ENCODE results near the gene WHRN. TPM values are rescaled to one million over a fixed set of nuclear protein-coding genes. Genes with fewer than 3 reads are reported as not detected.

Gene WHRN
- total and polyA plus RNA-seq, 9 donors, result 0.89 to 5.5 (median 3.3) TPM

DNA sequence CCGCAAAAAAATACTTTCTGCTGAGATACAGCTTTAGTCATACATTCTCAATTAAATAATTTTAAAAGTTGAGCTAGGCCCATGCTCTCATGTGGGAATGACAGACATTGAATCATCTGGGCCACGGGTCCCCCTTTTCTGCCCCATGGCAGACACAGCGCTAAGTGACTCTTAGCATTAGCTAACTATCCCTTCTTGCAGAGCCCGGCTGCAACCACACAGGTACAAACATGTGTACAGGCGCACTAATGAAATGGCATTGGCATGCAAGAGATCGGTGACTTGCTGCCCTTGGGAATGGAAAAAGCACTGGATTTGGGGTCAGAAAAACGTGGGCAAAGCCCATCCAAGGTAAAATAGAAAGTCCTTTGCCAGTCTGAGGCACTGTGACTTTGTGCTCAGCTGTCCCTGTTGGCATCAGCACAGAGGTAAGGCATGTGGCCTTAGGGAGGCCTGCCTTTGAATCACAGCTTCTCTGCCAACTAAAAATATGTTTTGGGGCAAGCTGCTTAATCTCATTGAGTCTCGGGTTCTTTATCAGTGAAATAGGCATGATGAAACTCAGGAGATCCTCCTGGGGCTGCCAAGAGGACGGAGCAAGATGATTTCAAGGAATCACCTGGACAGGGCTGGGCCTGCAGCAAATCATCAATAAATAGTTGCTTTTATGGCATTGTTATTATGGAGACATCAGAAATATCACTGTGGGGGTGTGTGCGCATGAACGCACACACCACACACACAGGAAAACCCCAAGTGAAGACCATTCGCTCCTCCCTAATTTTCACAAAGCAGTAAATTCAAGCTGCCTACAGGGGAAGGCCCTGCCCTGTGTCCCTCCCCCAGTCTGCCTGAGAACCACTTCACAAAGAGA lies 54.2 kb downstream of the WHRN start:
- Histone ChIP-seq H3K4me1 (ENCODE audit: control insufficient read depth, insufficient read depth, low read length) (peaks cover 7% of the 10 kb centered on the region), H3K9me3 (replicated peaks; ENCODE audit: control insufficient read depth, low read depth, low read length) (no peaks in the 10 kb centered on the region), H3K27ac (ENCODE audit: low read length) (no peak overlapping the region), H3K4me3 (ENCODE audit: low read length) (no peak overlapping the region), H3K27me3 (ENCODE audit: control insufficient read depth, insufficient read depth, low read length) (no peaks in the 10 kb centered on the region), H3K36me3 (ENCODE audit: control insufficient read depth, insufficient read depth, low read length) (no peaks in the 10 kb centered on the region)
- no peak for DNase-seq
- WGBS (ENCODE audit: insufficient coverage), result 73% methylated on average over 5 of the region's 12 CpGs

DNA sequence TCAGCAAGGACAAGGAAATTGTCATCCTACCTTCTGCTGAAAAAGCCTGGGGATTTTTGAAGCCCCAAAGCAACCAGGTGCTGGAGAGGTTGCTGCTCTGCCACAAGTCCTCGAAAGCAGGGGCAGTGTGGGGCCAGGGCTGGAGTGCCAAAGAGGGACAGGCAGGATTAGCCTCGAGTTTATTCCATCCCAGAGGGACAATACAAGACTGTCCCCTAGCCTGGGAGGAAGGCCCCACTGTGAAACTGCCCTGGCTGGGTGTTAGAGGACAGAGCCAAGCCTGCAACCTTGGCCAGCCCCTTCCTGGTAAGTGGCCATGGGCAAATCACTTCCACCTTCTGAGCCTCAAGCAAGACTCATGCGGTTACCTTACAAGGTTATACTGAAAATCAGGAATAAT lies 55.1 kb downstream of the WHRN start:
- DNase-seq, result no peak
- Histone ChIP-seq H3K4me3 (ENCODE audit: low read length) (no peak overlapping the region), H3K36me3 (ENCODE audit: control insufficient read depth, insufficient read depth, low read length) (no peaks in the 10 kb centered on the region), H3K4me1 (ENCODE audit: control insufficient read depth, insufficient read depth, low read length) (peaks cover 7% of the 10 kb centered on the region), H3K9me3 (replicated peaks; ENCODE audit: control insufficient read depth, low read depth, low read length) (no peaks in the 10 kb centered on the region), H3K27me3 (ENCODE audit: control insufficient read depth, insufficient read depth, low read length) (no peaks in the 10 kb centered on the region), H3K27ac (ENCODE audit: low read length) (no peak overlapping the region)
- WGBS (ENCODE audit: insufficient coverage), result 86% methylated on average over 1 of the region's 3 CpGs

DNA sequence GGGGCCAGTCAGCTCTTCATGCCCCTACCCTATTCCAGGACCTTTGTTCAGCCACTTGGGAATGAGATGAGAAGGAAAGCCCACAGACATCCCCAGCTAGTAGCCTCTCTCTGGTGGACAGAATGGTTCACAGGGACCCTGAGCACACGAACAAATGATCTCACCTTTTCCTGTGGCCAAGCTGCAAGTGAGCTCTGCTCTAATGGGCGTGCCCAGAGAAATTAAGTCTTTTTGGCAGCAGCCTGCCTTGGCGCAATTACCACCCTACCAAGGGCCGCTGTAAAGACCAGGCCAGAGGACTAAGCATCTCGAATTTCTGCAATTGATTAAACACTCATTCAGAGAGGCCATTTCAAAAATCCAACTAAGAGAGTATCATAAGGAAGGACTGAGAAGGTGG lies 56.0 kb downstream of the WHRN start:
- no peak for DNase-seq
- Histone ChIP-seq H3K4me1 (ENCODE audit: control insufficient read depth, insufficient read depth, low read length) (peaks cover 7% of the 10 kb centered on the region), H3K27me3 (ENCODE audit: control insufficient read depth, insufficient read depth, low read length) (no peaks in the 10 kb centered on the region), H3K27ac (ENCODE audit: low read length) (no peak overlapping the region), H3K9me3 (replicated peaks; ENCODE audit: control insufficient read depth, low read depth, low read length) (no peaks in the 10 kb centered on the region), H3K36me3 (ENCODE audit: control insufficient read depth, insufficient read depth, low read length) (no peaks in the 10 kb centered on the region), H3K4me3 (ENCODE audit: low read length) (no peak overlapping the region)
- WGBS (ENCODE audit: insufficient coverage), result 48% methylated on average over 3 of the region's 5 CpGs

DNA sequence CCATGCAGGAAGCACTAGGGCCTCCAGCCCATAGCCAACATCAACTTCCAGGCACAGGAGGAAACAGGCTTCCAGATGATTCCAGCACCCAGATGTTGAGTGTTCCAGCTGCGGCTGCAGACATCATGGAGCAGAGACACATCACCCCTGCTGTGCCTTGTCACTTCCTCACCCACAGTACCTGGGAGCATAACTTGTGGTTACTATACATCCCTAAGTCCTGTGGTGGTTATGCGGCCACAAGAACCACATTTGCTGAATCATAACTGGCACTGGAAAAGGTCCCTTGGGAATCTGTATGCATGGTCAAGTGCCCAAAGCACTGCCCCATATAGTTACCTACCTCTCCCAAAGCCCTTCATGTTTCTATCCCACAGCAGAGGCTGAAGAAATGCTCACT lies 56.6 kb downstream of the WHRN start:
- Histone ChIP-seq H3K36me3 (ENCODE audit: control insufficient read depth, insufficient read depth, low read length) (no peaks in the 10 kb centered on the region), H3K9me3 (replicated peaks; ENCODE audit: control insufficient read depth, low read depth, low read length) (no peaks in the 10 kb centered on the region), H3K27ac (ENCODE audit: low read length) (no peak overlapping the region), H3K4me1 (ENCODE audit: control insufficient read depth, insufficient read depth, low read length) (peaks cover 7% of the 10 kb centered on the region), H3K4me3 (ENCODE audit: low read length) (no peak overlapping the region), H3K27me3 (ENCODE audit: control insufficient read depth, insufficient read depth, low read length) (no peaks in the 10 kb centered on the region)
- WGBS (ENCODE audit: insufficient coverage), result 67% methylated on average over 1 of the region's 2 CpGs
- no peak for DNase-seq

DNA sequence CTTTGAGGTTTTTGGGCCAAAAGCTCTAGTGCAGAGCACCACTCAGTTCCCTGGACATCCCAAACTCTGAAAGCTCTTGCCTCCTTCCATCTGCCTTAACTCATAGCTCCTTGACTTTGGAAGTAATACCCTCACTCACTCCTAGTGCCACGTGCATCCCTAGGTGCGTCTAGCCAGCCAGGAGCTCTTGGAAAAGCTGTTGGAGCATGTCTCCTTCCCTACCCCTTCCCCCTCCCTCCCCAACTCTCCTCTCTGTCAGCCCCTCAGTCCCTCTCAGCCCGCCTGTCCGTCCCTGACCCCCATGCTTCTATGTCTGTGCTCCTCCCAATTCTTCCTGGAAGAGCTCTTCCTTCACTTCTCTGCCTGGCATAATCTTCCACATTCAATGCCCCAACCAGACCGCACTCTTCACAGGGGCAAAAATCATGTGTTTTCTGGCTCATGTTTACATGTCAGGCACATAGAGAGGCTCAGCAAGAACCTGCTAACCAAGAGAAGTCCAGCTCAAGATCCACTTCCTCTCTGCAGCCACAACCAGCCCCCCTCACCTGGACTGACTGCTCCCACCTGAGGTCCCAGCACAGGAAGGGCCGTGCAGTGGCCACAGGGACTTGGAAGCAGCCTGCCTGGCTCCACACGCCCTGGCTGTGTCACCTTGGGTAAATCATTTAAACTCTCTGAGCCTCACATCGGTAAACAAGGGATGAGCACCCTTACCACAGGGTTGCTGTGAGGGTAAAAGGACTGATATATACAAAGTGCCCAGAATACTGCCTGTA lies 58.4 kb downstream of the WHRN start:
- H3K36me3 ChIP-seq (ENCODE audit: control insufficient read depth, insufficient read depth, low read length), result no peaks in the 10 kb centered on the region
- H3K27ac ChIP-seq (ENCODE audit: low read length), result no peak overlapping the region
- no peak overlapping the region for H3K4me3 ChIP-seq (ENCODE audit: low read length)
- H3K9me3 ChIP-seq (replicated peaks; ENCODE audit: control insufficient read depth, low read depth, low read length), result no peaks in the 10 kb centered on the region
- WGBS (ENCODE audit: insufficient coverage), result 53% methylated on average over 5 of the region's 8 CpGs
- no peaks in the 10 kb centered on the region for H3K27me3 ChIP-seq (ENCODE audit: control insufficient read depth, insufficient read depth, low read length)
- DNase-seq, result no peak
- H3K4me1 ChIP-seq (ENCODE audit: control insufficient read depth, insufficient read depth, low read length), result peaks cover 7% of the 10 kb centered on the region

- WGBS (ENCODE audit: insufficient coverage), result 75% methylated on average over 1 of the region's 4 CpGs
- no peak for DNase-seq
Measured at GRCh38 chr9:114446036-114446435, 59.2 kb downstream of the WHRN start.

DNA sequence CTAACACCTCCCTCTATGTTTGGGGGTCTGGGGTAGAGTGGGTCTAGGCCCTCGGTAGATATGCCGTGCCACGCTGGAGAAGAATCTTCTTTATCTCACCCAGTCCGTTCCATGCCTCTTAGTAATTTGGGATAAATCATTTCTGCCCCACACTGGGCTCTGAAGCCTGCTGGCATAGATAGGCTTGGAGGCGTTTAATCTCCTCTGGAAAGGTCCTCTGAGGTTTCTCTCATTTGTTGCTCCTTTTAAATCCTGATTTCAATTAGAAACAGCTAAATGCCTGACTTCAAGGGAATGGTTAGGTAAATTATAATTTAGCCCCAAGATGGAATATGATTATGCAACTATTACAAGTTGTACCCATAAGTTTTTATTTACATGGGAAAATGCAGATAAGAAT lies 59.7 kb downstream of the WHRN start:
- Histone ChIP-seq H3K4me1 (ENCODE audit: control insufficient read depth, insufficient read depth, low read length) (no peaks in the 10 kb centered on the region), H3K4me3 (ENCODE audit: low read length) (no peak overlapping the region), H3K9me3 (replicated peaks; ENCODE audit: control insufficient read depth, low read depth, low read length) (no peaks in the 10 kb centered on the region), H3K27ac (ENCODE audit: low read length) (no peak overlapping the region), H3K36me3 (ENCODE audit: control insufficient read depth, insufficient read depth, low read length) (no peaks in the 10 kb centered on the region), H3K27me3 (ENCODE audit: control insufficient read depth, insufficient read depth, low read length) (no peaks in the 10 kb centered on the region)
- WGBS (ENCODE audit: insufficient coverage), result no CpG with 5 or more reads among the region's 5 CpGs
- DNase-seq, result no peak

More at GRCh38 chr9:114446036-114446435, 59.2 kb downstream of the WHRN start:
- Histone ChIP-seq H3K27me3 (ENCODE audit: control insufficient read depth, insufficient read depth, low read length) (no peaks in the 10 kb centered on the region), H3K9me3 (replicated peaks; ENCODE audit: control insufficient read depth, low read depth, low read length) (no peaks in the 10 kb centered on the region), H3K36me3 (ENCODE audit: control insufficient read depth, insufficient read depth, low read length) (no peaks in the 10 kb centered on the region), H3K27ac (ENCODE audit: low read length) (no peak overlapping the region), H3K4me3 (ENCODE audit: low read length) (no peak overlapping the region), H3K4me1 (ENCODE audit: control insufficient read depth, insufficient read depth, low read length) (peaks cover 2% of the 10 kb centered on the region)

DNA sequence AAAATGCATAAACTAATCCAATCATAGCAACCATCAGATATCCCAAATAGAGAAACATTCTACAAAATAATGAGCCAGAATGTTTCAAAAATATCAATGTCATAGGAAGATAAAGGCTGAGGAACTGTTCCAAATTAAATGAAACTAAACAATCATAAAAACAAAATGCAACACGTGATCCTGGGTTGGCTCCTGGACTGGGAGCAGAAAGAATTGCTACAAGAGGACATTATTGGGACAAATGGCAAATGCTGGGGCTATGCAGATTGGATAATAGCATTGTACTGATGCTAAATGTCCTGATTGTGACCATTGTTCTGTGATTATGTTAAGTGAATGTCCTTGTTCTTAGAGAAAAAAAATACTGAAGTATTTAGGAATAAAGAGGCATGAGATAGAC lies 63.3 kb downstream of the WHRN start:
- DNase-seq, result no peak
- H3K27ac ChIP-seq (ENCODE audit: low read length), result no peak overlapping the region
- no peaks in the 10 kb centered on the region for H3K36me3 ChIP-seq (ENCODE audit: control insufficient read depth, insufficient read depth, low read length)
- H3K4me1 ChIP-seq (ENCODE audit: control insufficient read depth, insufficient read depth, low read length), result no peaks in the 10 kb centered on the region
- no peaks in the 10 kb centered on the region for H3K9me3 ChIP-seq (replicated peaks; ENCODE audit: control insufficient read depth, low read depth, low read length)
- WGBS (ENCODE audit: insufficient coverage), result 57% methylated on average over 1 of the region's 1 CpG
- no peak overlapping the region for H3K4me3 ChIP-seq (ENCODE audit: low read length)
- H3K27me3 ChIP-seq (ENCODE audit: control insufficient read depth, insufficient read depth, low read length), result no peaks in the 10 kb centered on the region

DNA sequence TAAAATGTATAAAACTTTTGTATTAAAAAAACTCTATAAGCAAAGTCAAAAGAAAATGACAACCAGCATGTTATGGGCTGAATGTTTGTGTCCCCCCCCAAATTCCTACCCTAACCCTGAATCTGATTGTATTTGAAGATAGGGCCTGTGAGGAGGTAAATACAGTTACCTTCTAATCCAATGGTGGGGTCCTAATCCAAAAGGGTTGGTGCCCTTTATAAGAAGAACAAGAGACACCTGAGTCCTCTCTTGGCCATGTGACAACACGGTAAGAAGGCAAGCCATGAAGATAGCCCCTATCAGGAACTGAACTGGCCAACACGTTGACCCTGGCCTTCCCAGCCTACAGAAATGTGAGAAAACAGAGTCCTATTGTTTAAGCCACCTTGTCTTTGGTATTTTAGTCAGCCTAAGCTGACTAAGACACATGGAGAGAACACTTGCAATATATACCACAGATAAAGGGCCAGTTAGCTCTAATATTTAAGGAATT lies 67.8 kb downstream of the WHRN start:
- 65% methylated on average over 2 of the region's 2 CpGs for WGBS (ENCODE audit: insufficient coverage)
- Histone ChIP-seq H3K9me3 (replicated peaks; ENCODE audit: control insufficient read depth, low read depth, low read length) (no peaks in the 10 kb centered on the region), H3K4me3 (ENCODE audit: low read length) (no peak overlapping the region), H3K4me1 (ENCODE audit: control insufficient read depth, insufficient read depth, low read length) (no peaks in the 10 kb centered on the region), H3K27me3 (ENCODE audit: control insufficient read depth, insufficient read depth, low read length) (no peaks in the 10 kb centered on the region), H3K36me3 (ENCODE audit: control insufficient read depth, insufficient read depth, low read length) (no peaks in the 10 kb centered on the region), H3K27ac (ENCODE audit: low read length) (no peak overlapping the region)
- DNase-seq, result no peak

- DNase-seq, result peak; percentile 43
- no peaks in the 10 kb centered on the region for H3K36me3 ChIP-seq (ENCODE audit: control insufficient read depth, insufficient read depth, low read length)
- H3K9me3 ChIP-seq (replicated peaks; ENCODE audit: control insufficient read depth, low read depth, low read length), result no peaks in the 10 kb centered on the region
- no peaks in the 10 kb centered on the region for H3K27me3 ChIP-seq (ENCODE audit: control insufficient read depth, insufficient read depth, low read length)
- no peaks in the 10 kb centered on the region for H3K4me1 ChIP-seq (ENCODE audit: control insufficient read depth, insufficient read depth, low read length)
- H3K27ac ChIP-seq (ENCODE audit: low read length), result no peak overlapping the region
- no peak overlapping the region for H3K4me3 ChIP-seq (ENCODE audit: low read length)
- 25% methylated on average over 5 of the region's 9 CpGs for WGBS (ENCODE audit: insufficient coverage)
Measured at GRCh38 chr9:114434878-114435311, 70.4 kb downstream of the WHRN start.
